H1 (cell line): ENCODE measurements around the gene HOXA11. TPM values are rescaled to one million over a fixed set of nuclear protein-coding genes. Genes with fewer than 3 reads are reported as not detected.

ENCODE experiments used
- CTCF ChIA-PET: fragments of 300-600 bp; sonication (Branson Sonifier 250); formaldehyde crosslinking; loops from one replicate; lab custom pipeline; 2021; ENCODE audit not compliant: partially characterized antibody; lab: Charles Lee
- POLR2A ChIA-PET: fragments of 300-600 bp; sonication (Branson Sonifier 250); formaldehyde crosslinking; loops from one replicate; lab custom pipeline; 2021; ENCODE audit warnings: inconsistent platforms; ENCODE audit not compliant: partially characterized antibody; lab: Charles Lee
- DNase-seq, 2 experiments: peaks; one replicate each; pipeline versions ENCODE4 v3.0.0 to v3.0.0-alpha.2; 2010 to 2022; ENCODE audit warnings: low spot score in 2 of 2, low read depth in 1 of 2, mixed read lengths in 1 of 2
- FAIRE-seq: peaks from 2 replicates; lab custom pipeline; 2011; peaks lifted over from hg19 to GRCh38; lab: Jason Lieb, UNC
- H2AFZ ChIP-seq: 2 replicates; pipeline ENCODE4 v1.8.1; 2012; ENCODE audit warnings: low read length, inconsistent platforms
- H2AK5ac ChIP-seq: 2 replicates; pipeline ENCODE4 v1.6.1; 2013; ENCODE audit warnings: low read depth, low read length
- H2BK120ac ChIP-seq: replicated peaks from 2 replicates; pipeline ENCODE3; 2013; ENCODE audit warnings: low read depth, low read length, inconsistent platforms
- H2BK12ac ChIP-seq: 2 replicates; pipeline ENCODE4 v1.6.1; 2013; ENCODE audit warnings: low read depth, low read length
- H2BK15ac ChIP-seq: 2 replicates; pipeline ENCODE4 v1.6.1; 2013; ENCODE audit warnings: low read length
- H2BK20ac ChIP-seq: 2 replicates; pipeline ENCODE4 v1.6.1; 2013; ENCODE audit warnings: low read length
- H2BK5ac ChIP-seq: 2 replicates; pipeline ENCODE4 v1.6.1; 2013; ENCODE audit warnings: low read depth, low read length
- H3K14ac ChIP-seq: 2 replicates; pipeline ENCODE4 v1.6.1; 2013; ENCODE audit warnings: inconsistent platforms; ENCODE audit not compliant: insufficient read length
- H3K18ac ChIP-seq: 2 replicates; pipeline ENCODE4 v1.6.1; 2013; ENCODE audit warnings: low read length; ENCODE audit errors: extremely low read depth
- H3K23ac ChIP-seq: 2 replicates; pipeline ENCODE4 v1.6.1; 2013; ENCODE audit warnings: inconsistent platforms; ENCODE audit not compliant: insufficient read length
- H3K23me2 ChIP-seq: 2 replicates; pipeline ENCODE4 v1.6.1; 2013; ENCODE audit warnings: low read depth, low read length
- H3K27ac ChIP-seq: 2 replicates; pipeline ENCODE4 v1.6.1; 2011; ENCODE audit warnings: low read depth, low read length, inconsistent platforms
- H3K27me3 ChIP-seq, 4 experiments: replicated peaks in 1 of 4; 1 replicate in 1 of 4; 2 replicates in 3 of 4; pipeline versions ENCODE4 v1.6.1 to v1.8.1; 2011 to 2013; ENCODE audit warnings: low read length in 3 of 4, mild to moderate bottlenecking in 3 of 4, inconsistent platforms in 2 of 4, mixed read lengths in 2 of 4, moderate library complexity in 1 of 4; ENCODE audit not compliant: control insufficient read depth in 3 of 4, insufficient read depth in 3 of 4; ENCODE audit errors: extremely low read depth in 1 of 4
- H3K36me3 ChIP-seq, 4 experiments: 2 replicates each; pipeline versions ENCODE4 v1.6.1 to v1.8.1; 2011 to 2013; ENCODE audit warnings: mild to moderate bottlenecking in 4 of 4, low read length in 3 of 4, moderate library complexity in 2 of 4, control low read depth in 1 of 4, inconsistent platforms in 1 of 4; ENCODE audit not compliant: insufficient read depth in 4 of 4, control insufficient read depth in 2 of 4
- H3K4ac ChIP-seq: replicated peaks from 2 replicates; pipeline ENCODE3; 2013; ENCODE audit warnings: low read length, low read depth, mixed read lengths, inconsistent platforms; ENCODE audit not compliant: insufficient read length
- H3K4me1 ChIP-seq, 4 experiments: replicated peaks in 1 of 4; 1 replicate in 1 of 4; 2 replicates in 3 of 4; pipeline versions ENCODE4 v1.6.1 to v1.8.1; 2011 to 2013; ENCODE audit warnings: low read length in 3 of 4, inconsistent platforms in 2 of 4, mixed read lengths in 1 of 4; ENCODE audit not compliant: insufficient read depth in 4 of 4, control insufficient read depth in 3 of 4
- H3K4me2 ChIP-seq, 2 experiments: 2 replicates each; pipeline versions ENCODE4 v1.6.1 to v1.8.1; 2011 to 2013; ENCODE audit warnings: low read depth in 2 of 2, low read length in 2 of 2, control low read depth in 1 of 2, inconsistent platforms in 1 of 2, mild to moderate bottlenecking in 1 of 2; ENCODE audit not compliant: insufficient read depth in 1 of 2
- H3K4me3 ChIP-seq, 4 experiments: fragments of 200-600, 300-600 bp in 1 of 4; sonication (generic), shearing (Covaris generic), sonication (Bioruptor Twin) in 1 of 4; 2 replicates each; pipeline versions ENCODE4 v1.5.1 to v1.8.1; 2011 to 2016; ENCODE audit warnings: low read length in 4 of 4, low read depth in 3 of 4, control low read depth in 2 of 4, inconsistent platforms in 2 of 4, mild to moderate bottlenecking in 2 of 4, mixed read lengths in 1 of 4, moderate library complexity in 1 of 4; ENCODE audit not compliant: insufficient read depth in 2 of 4; ENCODE audit errors: extremely low read depth in 1 of 4
- H3K56ac ChIP-seq: replicated peaks from 2 replicates; pipeline ENCODE3; 2013; ENCODE audit warnings: low read depth, mild to moderate bottlenecking, mixed read lengths, low read length, inconsistent platforms; ENCODE audit not compliant: insufficient read length
- H3K79me1 ChIP-seq: 2 replicates; pipeline ENCODE4 v1.6.1; 2013; ENCODE audit warnings: low read depth, low read length, control low read depth
- H3K79me2 ChIP-seq, 2 experiments: 2 replicates each; pipeline versions ENCODE4 v1.6.1 to v1.8.1; 2012 to 2013; ENCODE audit warnings: low read length in 2 of 2, mild to moderate bottlenecking in 2 of 2, inconsistent platforms in 1 of 2; ENCODE audit not compliant: insufficient read depth in 2 of 2, control insufficient read depth in 1 of 2
- H3K9ac ChIP-seq, 4 experiments: replicated peaks in 1 of 4; 1 replicate in 1 of 4; 2 replicates in 3 of 4; pipeline versions ENCODE4 v1.6.1 to v1.8.1; 2011 to 2013; ENCODE audit warnings: low read depth in 3 of 4, low read length in 3 of 4, control low read depth in 2 of 4, mild to moderate bottlenecking in 2 of 4, moderate library complexity in 2 of 4, inconsistent platforms in 1 of 4; ENCODE audit errors: extremely low read depth in 1 of 4
- H3K9me3 ChIP-seq, 2 experiments: 2 replicates each; pipeline versions ENCODE4 v1.6.1 to v1.8.1; 2012 to 2013; ENCODE audit warnings: mild to moderate bottlenecking in 2 of 2, moderate library complexity in 2 of 2, control low read depth in 1 of 2, inconsistent platforms in 1 of 2, low read depth in 1 of 2, low read length in 1 of 2, mixed read lengths in 1 of 2; ENCODE audit not compliant: insufficient read depth in 2 of 2
- H4K20me1 ChIP-seq, 2 experiments: replicated peaks in 1 of 2; 2 replicates each; pipeline versions ENCODE3 to v1.8.1; 2011 to 2013; ENCODE audit warnings: inconsistent platforms in 2 of 2, low read length in 2 of 2, mild to moderate bottlenecking in 1 of 2; ENCODE audit not compliant: insufficient read depth in 2 of 2, control insufficient read depth in 1 of 2
- H4K5ac ChIP-seq: 2 replicates; pipeline ENCODE4 v1.6.1; 2013; ENCODE audit warnings: low read length, low read depth, mixed read lengths, inconsistent platforms; ENCODE audit not compliant: insufficient read length
- H4K8ac ChIP-seq: 2 replicates; pipeline ENCODE4 v1.8.0; 2013; ENCODE audit warnings: mild to moderate bottlenecking, moderate library complexity, low read length, inconsistent platforms; ENCODE audit not compliant: insufficient read depth; ENCODE audit errors: extremely low read depth
- H4K91ac ChIP-seq: replicated peaks from 2 replicates; pipeline ENCODE3; 2013; ENCODE audit warnings: low read length, mixed read lengths, inconsistent platforms; ENCODE audit not compliant: insufficient read length
- BACH1 ChIP-seq: IDR thresholded peaks from 2 replicates; pipeline ENCODE4 v1.6.1; 2012; ENCODE audit warnings: low read length, improper control_type of control experiment
- RNF2 ChIP-seq: fragments of 200-900, 300-1000 bp; sonication (generic); IDR thresholded peaks from 2 replicates; pipeline ENCODE4 v1.7.1; 2016; ENCODE audit warnings: borderline replicate concordance, low read depth, mild to moderate bottlenecking, antibody characterized with exemption, low read length; ENCODE audit not compliant: poor library complexity, severe bottlenecking; ENCODE audit errors: missing control alignments
- WGBS, 2 experiments: shearing (Covaris generic) in 1 of 2; methylation state at CpG; one replicate each; pipeline versions ENCODE4 v1.1.6 to v1.1.7; 2013 to 2015; ENCODE audit warnings: low lambda C conversion rate in 2 of 2, mixed read lengths in 2 of 2, inconsistent platforms in 1 of 2, low coverage in 1 of 2, missing lambda C conversion rate in 1 of 2; ENCODE audit not compliant: insufficient replicate concordance in 2 of 2, insufficient coverage in 1 of 2, insufficient read length in 1 of 2; ENCODE audit errors: extremely low coverage in 1 of 2, missing lambda C conversion rate in 1 of 2; 5-methylcytosine and 5-hydroxymethylcytosine counted together
- polyA plus RNA-seq, 7 experiments: library from polyadenylated mRNA; depleted of rRNA in 3 of 7; stranded (reverse) in 5 of 7; unstranded in 2 of 7; fragments of >200 nt in 5 of 7; fragments of 200-250 nt in 2 of 7; gene quantifications; 1 replicate in 5 of 7; 2 replicates in 1 of 7; 4 replicates in 1 of 7; pipeline versions ENCODE4 v1.2.1 to v1.2.3, GENCODE V29; 2011 to 2013; ENCODE audit warnings: missing spikeins in 2 of 7, mixed read lengths in 2 of 7
- total RNA-seq: library from RNA; stranded (reverse); fragmentation: NEBNext Ultra II Directional; extraction: Animal tissue kit (Norgen Biotek cat#: 25700); gene quantifications from 2 replicates; pipeline ENCODE4 v1.2.1, GENCODE V29; 2021

Gene HOXA11
- total and polyA plus RNA-seq, 2 of the 8 experiments (the other 6 are each of a cell fraction or from before 2014, with no cell fraction given), result not detected

GRCh38 chr7:27203964-27204594, 19.0 kb upstream of the HOXA11 start:
- Histone ChIP-seq H4K20me1 (peaks cover 30 to 48% of the 10 kb centered on the region in 2 experiments), H3K27me3 (peaks cover 97 to 100% (median 100%) of the 10 kb centered on the region in 4 experiments), H4K5ac (no peak overlapping the region), H3K9ac (no peak overlapping the region), H3K18ac (no peak overlapping the region), H3K56ac (no peak overlapping the region), H2BK120ac (no peak overlapping the region), H3K9me3 (no peaks in the 10 kb centered on the region; a peak in 1 of 4 replicates), H3K23ac (no peak overlapping the region), H2BK5ac (no peak overlapping the region), H2BK20ac (no peak overlapping the region), H2AK5ac (no peak overlapping the region), H3K14ac (no peak overlapping the region), H4K8ac (no peak overlapping the region), H3K4me3 (no peak overlapping the region), H2BK15ac (no peak overlapping the region), H3K36me3 (peaks cover 0 to 16% (median 0%) of the 10 kb centered on the region in 4 experiments; a peak in 1 of 8 replicates), H3K4me1 (peaks cover 0 to 5% (median 3%) of the 10 kb centered on the region in 4 experiments; a peak in 5 of 7 replicates), H3K23me2 (no peaks in the 10 kb centered on the region; the same call in 1 of the 2 replicates), H4K91ac (no peak overlapping the region), H3K4ac (no peak overlapping the region), H2AFZ (no peak overlapping the region), H3K27ac (no peak overlapping the region), H3K79me1 (no peaks in the 10 kb centered on the region; the same call in 1 of the 2 replicates), H3K4me2 (no peak overlapping the region), H2BK12ac (no peak overlapping the region), H3K79me2 (no peaks in the 10 kb centered on the region)
- TF ChIP-seq RNF2, result peak; percentile 5
- no peak for TF ChIP-seq BACH1
- ChIA-PET POLR2A (interaction anchor here (1.2 kb wide), 1 partner anchor 35 kb away, joined by 3 read pairs; no protein-coding TSS in a partner anchor), CTCF (interaction anchor here (0.6 to 2.1 kb wide), 8 partner anchors 8 to 571 kb away, joined by 3 to 7 read pairs (median 4); no protein-coding TSS in a partner anchor)
- WGBS, 2 experiments, result 40% methylated on average over 3 of the region's 4 CpGs; no CpG with 5 or more reads in 1 of the 2 experiments
- DNase-seq, result peak in 1 of 2 experiments; percentile 42
- FAIRE-seq, result no peak
